Stimulated activated CD4-positive, alpha-beta T cell treated with anti-CD3 and anti-CD28 coated beads, TNF-alpha, amount 100 ng/mL, for 4 hours (primary cell): ENCODE data around the gene CERS1.

Experiments
- DNase-seq, 3 experiments: peaks; one replicate each; pipeline ENCODE4 v3.0.0-alpha.2; 2020; ENCODE audit warnings: low read depth in 3 of 3

The CERS1 gene

DNA sequence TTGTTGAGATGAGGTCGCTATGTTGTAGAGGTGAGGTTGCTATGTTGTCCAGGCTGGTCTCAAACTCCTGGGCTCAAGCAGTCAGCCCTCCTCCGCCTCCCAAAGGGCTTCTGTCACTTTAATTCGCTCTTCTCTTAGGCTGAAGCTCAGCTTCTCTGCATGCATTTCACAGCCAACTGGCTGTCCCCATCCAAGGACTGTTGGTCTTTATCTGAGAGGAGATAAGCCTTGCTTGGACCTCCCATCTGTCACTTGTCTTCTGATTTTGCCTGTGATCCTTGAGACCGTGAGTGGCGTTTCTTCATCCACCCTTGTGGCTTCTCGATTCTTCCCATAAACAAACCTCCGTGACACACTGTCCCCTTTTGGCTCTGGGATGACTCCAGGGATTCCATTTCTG is 24.4 kb downstream of the CERS1 start:
- no peak for DNase-seq

GRCh38 chr19:18870531-18871172 is 25.3 kb downstream of the CERS1 start:
- no peak for DNase-seq

- no peak for DNase-seq
Measured at GRCh38 chr19:18869781-18870530, 26.0 kb downstream of the CERS1 start.

DNA sequence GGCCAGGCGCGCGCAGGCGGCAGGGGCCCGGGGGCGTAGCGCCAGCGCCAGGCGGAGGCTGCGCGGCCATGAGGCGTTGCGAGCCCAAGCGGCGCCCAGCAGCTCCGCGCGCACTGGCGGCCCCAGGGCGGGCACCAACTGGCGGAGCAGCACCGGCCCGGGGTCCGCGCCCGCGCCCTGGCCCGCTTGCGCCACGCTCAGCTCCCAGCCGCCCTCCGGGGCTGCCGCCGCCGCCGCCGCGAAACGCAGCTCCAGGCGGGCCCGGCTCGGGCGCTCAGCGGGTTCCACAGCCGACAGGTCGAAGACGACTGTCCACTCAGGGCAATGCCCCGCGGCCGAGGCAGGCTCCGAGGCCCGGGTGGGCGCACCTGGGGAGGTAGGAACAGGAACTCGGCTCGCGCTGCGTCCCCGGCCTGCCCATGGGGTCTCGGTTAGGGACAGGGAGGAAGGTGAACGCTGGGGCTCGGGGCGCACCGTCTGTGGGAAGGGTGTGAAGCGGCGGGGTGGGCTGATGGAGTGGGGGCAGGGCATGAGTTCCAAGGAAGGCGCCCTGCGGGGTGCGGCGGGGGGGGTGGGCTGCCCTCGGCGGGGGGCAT is 26.8 kb downstream of the CERS1 start:
- no peak for DNase-seq

GRCh38 chr19:18868380-18869022 is 27.5 kb downstream of the CERS1 start:
- no peak for DNase-seq

DNA sequence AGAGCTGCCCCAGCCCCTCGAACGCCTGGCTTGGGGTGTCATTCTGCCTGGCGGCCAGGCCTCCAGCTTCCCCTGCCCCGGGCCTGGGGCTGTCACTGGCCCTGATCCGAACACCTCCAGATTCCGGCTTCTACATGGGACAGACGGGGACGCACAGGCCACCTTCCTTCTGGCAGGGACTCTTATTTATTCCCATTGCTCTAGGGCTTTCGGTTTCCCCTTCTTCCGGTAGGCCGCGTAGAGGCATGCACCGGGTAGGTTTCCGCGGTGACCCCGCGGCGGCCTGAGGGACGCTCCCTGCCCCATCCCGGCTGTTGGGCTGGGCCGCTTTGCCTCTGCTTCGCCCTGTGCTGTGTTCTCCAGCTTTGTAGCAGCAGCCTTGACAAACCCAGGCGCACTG is 28.2 kb downstream of the CERS1 start:
- DNase-seq: no peak

GRCh38 chr19:18867199-18867598 is 28.8 kb downstream of the CERS1 start:
- no peak for DNase-seq

DNA sequence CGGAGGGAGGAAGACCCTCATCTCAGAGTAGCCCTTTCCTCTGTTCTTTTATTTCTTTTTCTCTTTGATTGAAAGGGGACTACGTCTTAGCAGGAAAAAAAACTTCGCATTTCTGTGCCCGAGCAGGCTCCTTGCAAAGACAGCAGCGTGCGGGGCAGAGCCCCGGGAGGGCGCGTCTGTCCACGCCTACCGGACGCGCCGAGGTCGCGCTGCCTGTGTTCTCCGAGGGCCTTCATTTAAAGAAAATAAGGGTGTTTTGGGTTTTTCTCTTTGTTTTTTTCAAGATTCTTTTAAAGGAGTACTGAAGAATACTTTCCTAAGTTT is 29.2 kb downstream of the CERS1 start:
- DNase-seq: no peak

DNA sequence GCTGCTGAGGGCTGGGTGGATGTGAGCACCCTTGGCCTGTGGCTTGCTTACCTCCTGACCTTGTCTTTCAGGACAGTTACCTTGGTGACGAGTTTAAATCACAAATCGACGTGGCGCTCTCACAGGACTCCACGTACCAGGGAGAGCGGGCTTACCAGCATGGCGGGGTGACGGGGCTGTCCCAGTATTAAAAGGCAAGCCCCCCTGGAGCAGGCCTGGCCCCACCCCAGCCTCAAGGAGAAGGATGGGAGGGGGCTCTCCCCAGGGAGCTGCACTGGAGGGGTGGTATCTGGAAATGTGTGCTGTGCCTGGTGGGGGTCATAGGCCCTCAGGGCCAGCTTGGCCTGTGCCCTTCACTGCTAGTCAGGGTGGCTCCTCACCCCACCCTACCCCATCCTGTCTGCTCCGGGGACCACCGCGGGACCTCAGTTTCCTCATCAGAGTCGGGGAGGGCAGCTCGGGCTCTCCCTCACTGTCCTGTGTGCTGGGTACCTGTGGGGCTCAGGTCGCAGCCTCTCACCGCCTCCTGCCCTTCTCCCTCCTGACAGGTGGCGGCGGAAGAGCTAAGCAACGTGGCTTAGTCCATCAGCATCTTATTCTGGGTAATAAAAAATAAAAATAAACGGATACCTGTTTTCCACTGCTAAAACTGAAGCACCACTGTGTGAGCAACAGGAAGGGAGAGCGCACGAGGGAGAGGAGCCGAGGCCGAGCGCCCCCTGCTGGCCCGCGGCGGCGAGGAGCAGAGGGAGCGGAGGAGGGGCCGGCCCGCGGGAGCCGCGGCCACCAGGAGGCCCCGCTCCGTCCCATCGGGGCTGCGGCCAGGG is 29.8 kb downstream of the CERS1 start:
- peak; percentile 23 to 45 (median 29) for DNase-seq

GRCh38 chr19:18865106-18865972 is 30.6 kb downstream of the CERS1 start:
- DNase-seq: no peak

DNA sequence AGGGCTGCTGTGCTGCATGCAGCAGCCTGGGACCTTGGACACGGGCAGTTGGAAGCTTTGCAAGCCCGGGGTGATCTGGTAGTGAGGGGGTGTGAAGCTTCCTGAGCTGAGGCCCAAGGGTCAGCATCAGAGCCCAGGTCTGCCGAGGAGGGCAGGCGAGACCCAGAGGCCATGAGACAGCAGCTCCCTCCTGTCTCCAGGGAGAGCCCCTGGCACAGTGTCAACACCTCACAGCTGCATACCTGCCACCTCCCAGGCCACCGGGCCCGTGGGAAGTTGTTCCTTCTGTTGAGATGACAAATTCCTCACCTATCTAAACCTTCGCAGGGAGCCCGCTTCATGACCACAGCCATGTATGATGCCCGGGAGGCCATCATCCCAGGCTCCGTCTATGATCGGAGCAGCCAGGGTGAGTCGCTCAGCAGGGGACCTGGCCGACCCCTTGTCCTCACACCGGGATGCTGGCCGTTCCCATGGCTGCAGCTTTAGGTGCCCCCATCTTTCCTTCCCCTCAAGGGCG is 32.1 kb downstream of the CERS1 start:
- DNase-seq: no peak

GRCh38 chr19:18862976-18863842 is 32.7 kb downstream of the CERS1 start:
- DNase-seq: no peak

DNA sequence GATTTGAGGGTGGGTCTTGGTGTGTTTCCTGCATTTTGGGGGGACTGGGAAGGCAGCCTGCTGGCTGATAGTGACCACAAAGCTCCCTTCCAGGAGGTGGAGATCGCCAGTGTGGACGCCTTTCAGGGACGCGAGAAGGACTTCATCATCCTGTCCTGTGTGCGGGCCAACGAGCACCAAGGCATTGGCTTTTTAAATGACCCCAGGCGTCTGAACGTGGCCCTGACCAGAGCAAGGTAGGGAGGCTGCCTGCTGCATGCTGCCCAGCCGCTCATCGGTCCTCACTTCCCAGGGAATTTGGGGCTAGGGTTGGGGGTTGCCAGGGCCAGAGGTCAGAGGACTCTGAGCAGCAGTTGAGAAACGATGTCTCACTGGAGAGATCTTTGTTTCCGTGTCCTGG is 34.0 kb downstream of the CERS1 start:
- no peak for DNase-seq

GRCh38 chr19:18861235-18861634 is 34.7 kb downstream of the CERS1 start:
- DNase-seq: no peak

DNA sequence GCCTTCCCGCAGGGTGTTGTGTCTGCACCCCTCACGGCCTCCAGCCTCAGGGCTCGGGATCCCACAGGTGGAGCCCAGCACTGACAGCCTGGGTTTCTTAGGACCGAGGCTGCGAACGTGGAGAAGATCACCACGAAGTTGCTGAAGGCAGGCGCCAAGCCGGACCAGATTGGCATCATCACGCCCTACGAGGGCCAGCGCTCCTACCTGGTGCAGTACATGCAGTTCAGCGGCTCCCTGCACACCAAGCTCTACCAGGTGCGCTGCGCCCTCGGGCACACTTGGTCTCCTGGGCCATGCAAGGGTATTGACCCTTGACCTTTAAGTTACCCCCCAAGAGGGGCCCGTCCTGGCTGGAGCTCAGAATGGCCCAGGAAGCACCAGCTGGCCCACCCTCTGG is 35.2 kb downstream of the CERS1 start:
- no peak for DNase-seq

DNA sequence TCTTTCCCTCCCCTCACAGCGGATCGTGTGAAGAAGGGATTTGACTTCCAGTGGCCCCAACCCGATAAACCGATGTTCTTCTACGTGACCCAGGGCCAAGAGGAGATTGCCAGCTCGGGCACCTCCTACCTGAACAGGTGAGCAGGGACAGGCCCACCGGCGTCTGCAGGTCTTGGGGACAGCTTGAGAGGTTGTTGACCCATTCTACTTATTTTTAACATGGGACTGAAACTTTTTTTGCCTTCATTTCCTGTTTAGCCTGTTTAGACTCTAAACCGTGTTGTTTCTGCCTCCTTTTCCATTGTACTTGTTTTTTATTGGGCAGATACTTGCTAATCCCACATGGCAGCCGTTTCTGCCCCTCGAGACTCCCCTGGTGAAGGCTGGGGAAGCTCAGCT is 35.7 kb downstream of the CERS1 start:
- no peak for DNase-seq

GRCh38 chr19:18859676-18860301 is 36.2 kb downstream of the CERS1 start:
- no peak for DNase-seq

GRCh38 chr19:18858906-18859646 is 36.9 kb downstream of the CERS1 start:
- DNase-seq: no peak

DNA sequence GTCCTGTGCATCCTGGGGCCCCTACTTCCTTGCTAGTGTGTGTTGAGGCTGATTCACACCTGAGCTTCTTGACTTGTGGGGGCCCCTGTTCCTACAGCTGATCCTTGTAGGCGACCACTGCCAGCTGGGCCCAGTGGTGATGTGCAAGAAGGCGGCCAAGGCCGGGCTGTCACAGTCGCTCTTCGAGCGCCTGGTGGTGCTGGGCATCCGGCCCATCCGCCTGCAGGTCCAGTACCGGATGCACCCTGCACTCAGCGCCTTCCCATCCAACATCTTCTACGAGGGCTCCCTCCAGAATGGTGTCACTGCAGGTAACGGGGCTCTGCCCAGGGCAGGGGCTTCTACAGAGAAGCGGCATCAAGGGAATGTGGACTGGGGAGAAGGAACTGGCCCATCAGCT is 38.7 kb downstream of the CERS1 start:
- no peak for DNase-seq
